Upper lobe of left lung (tissue), 6 donors: ENCODE data around the gene RELB. TPM values are rescaled to one million over a fixed set of nuclear protein-coding genes. Genes with fewer than 3 reads are reported as not detected.

Source experiments
- ATAC-seq, 2 donors: fragments of 200-7000 bp; cut with Tn5 transposase; one replicate each; pipeline ENCODE4 v1.9.1; 2022; ENCODE audit warnings: mild to moderate bottlenecking in 2 of 2, moderate library complexity in 2 of 2; ENCODE audit not compliant: low FRiP score in 2 of 2
- DNase-seq, 2 donors: peaks; one replicate each; pipeline ENCODE4 v3.0.0-alpha.2; 2019 to 2020
- H3K27ac ChIP-seq, 4 donors: fragments of 200-600 bp; sonication (generic); one replicate each; pipeline ENCODE4 v1.5.1; 2016 to 2019
- H3K27me3 ChIP-seq, 4 donors: fragments of 200-600 bp; sonication (generic); one replicate each; pipeline ENCODE4 v1.5.1; 2017 to 2019
- H3K36me3 ChIP-seq, 4 donors: fragments of 200-600 bp; sonication (generic); one replicate each; pipeline ENCODE4 v1.5.1; 2016 to 2019
- H3K4me1 ChIP-seq, 4 donors: fragments of 200-600 bp; sonication (generic); one replicate each; pipeline ENCODE4 v1.5.1; 2018 to 2019
- H3K4me3 ChIP-seq, 4 donors: fragments of 200-600 bp; sonication (generic); one replicate each; pipeline ENCODE4 v1.5.1; 2017 to 2019; ENCODE audit warnings: mild to moderate bottlenecking in 2 of 4, moderate library complexity in 1 of 4
- H3K9me3 ChIP-seq, 4 donors: fragments of 200-600 bp; sonication (generic); one replicate each; pipeline ENCODE4 v1.5.1; 2018 to 2019
- EP300 ChIP-seq, 4 donors: sonication (generic); formaldehyde crosslinking; IDR thresholded peaks; one replicate each; pipeline ENCODE4 v1.5.1; 2017; ENCODE audit warnings: antibody characterized with exemption in 4 of 4, control low read depth in 2 of 4
- POLR2A ChIP-seq, 4 donors: fragments of 450-650 bp; IDR thresholded peaks; one replicate each; pipeline ENCODE4 v1.5.1; 2016 to 2017; ENCODE audit warnings: antibody characterized with exemption in 4 of 4, mild to moderate bottlenecking in 2 of 4
- POLR2AphosphoS5 ChIP-seq, 2 donors: sonication (generic); formaldehyde crosslinking; IDR thresholded peaks; one replicate each; pipeline ENCODE4 v1.5.1; 2017; ENCODE audit warnings: antibody characterized with exemption in 2 of 2
- WGBS, 2 donors: methylation state at CpG; one replicate each; pipeline ENCODE4 v1.1.5; 2017 to 2018; 5-methylcytosine and 5-hydroxymethylcytosine counted together
- total RNA-seq, 6 donors: library from RNA; depleted of rRNA in 4 of 6; stranded (reverse); fragments of >200 nt in 4 of 6; gene quantifications; one replicate each; pipeline versions ENCODE4 v1.1.0 to v1.2.1, GENCODE V29; 2016 to 2021
- TF ChIP-seq, protein P1 (sequence below), 6 experiments: fragments of 450-650 bp in 4 of 6; fragments of 200-600 bp in 2 of 6; sonication (generic) in 2 of 6; IDR thresholded peaks; one replicate each; pipeline ENCODE4 v1.5.1; 2016 to 2019; ENCODE audit warnings: antibody characterized with exemption in 6 of 6
- donor health status: DM: no; HTN: no; CAD: no; lungs with moderate emphysema.
- donor health status: DM: no; HTN: yes; CAD: no; lungs with severe emphysema.

Gene RELB
- total RNA-seq, 6 donors from 2014 or later: 4.0 to 31.1 (median 18.1) TPM

- Histone ChIP-seq H3K27ac (peak overlapping the region in 2 of 4 donors; percentile 47 to 52), H3K9me3 (no peaks in the 10 kb centered on the region), H3K4me1 (peaks cover 13 to 36% (median 26%) of the 10 kb centered on the region in 4 donors), H3K36me3 (peaks cover 24 to 54% (median 50%) of the 10 kb centered on the region in 4 donors), H3K4me3 (no peak overlapping the region), H3K27me3 (no peaks in the 10 kb centered on the region)
- 82 to 83% methylated on average over 7 to 20 of the region's 34 CpGs for WGBS, 2 donors
- ATAC-seq: no peak
- peak; percentile 68 to 82 for DNase-seq
- TF ChIP-seq, protein P1, sequence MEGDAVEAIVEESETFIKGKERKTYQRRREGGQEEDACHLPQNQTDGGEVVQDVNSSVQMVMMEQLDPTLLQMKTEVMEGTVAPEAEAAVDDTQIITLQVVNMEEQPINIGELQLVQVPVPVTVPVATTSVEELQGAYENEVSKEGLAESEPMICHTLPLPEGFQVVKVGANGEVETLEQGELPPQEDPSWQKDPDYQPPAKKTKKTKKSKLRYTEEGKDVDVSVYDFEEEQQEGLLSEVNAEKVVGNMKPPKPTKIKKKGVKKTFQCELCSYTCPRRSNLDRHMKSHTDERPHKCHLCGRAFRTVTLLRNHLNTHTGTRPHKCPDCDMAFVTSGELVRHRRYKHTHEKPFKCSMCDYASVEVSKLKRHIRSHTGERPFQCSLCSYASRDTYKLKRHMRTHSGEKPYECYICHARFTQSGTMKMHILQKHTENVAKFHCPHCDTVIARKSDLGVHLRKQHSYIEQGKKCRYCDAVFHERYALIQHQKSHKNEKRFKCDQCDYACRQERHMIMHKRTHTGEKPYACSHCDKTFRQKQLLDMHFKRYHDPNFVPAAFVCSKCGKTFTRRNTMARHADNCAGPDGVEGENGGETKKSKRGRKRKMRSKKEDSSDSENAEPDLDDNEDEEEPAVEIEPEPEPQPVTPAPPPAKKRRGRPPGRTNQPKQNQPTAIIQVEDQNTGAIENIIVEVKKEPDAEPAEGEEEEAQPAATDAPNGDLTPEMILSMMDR (IDR thresholded peaks at IDR 0.05): no peak
- TF ChIP-seq POLR2AphosphoS5 (IDR thresholded peaks at IDR 0.05): no peak
- no peak for TF ChIP-seq EP300 (IDR thresholded peaks at IDR 0.05)
Observed at GRCh38 chr19:45071969-45072790, 70.9 kb downstream of the RELB start.

GRCh38 chr19:45074744-45075300 lies 73.6 kb downstream of the RELB start:
- Histone ChIP-seq H3K27ac (peak overlapping the region; percentile 77 to 87 (median 82)), H3K27me3 (no peaks in the 10 kb centered on the region), H3K4me1 (peaks cover 21 to 50% (median 37%) of the 10 kb centered on the region in 4 donors), H3K9me3 (no peaks in the 10 kb centered on the region), H3K4me3 (peak overlapping the region in 3 of 4 donors; percentile 62 to 79 (median 63)), H3K36me3 (peaks cover 9 to 27% (median 25%) of the 10 kb centered on the region in 4 donors)
- 54 to 71% methylated on average over 6 to 11 of the region's 11 CpGs for WGBS, 2 donors
- DNase-seq (no peak), ATAC-seq (no peak)
- no peak for TF ChIP-seq POLR2A (IDR thresholded peaks at IDR 0.05)
- TF ChIP-seq, protein P1 (IDR thresholded peaks at IDR 0.05): no peak
- no peak for TF ChIP-seq POLR2AphosphoS5 (IDR thresholded peaks at IDR 0.05)
- no peak for TF ChIP-seq EP300 (IDR thresholded peaks at IDR 0.05)

DNA sequence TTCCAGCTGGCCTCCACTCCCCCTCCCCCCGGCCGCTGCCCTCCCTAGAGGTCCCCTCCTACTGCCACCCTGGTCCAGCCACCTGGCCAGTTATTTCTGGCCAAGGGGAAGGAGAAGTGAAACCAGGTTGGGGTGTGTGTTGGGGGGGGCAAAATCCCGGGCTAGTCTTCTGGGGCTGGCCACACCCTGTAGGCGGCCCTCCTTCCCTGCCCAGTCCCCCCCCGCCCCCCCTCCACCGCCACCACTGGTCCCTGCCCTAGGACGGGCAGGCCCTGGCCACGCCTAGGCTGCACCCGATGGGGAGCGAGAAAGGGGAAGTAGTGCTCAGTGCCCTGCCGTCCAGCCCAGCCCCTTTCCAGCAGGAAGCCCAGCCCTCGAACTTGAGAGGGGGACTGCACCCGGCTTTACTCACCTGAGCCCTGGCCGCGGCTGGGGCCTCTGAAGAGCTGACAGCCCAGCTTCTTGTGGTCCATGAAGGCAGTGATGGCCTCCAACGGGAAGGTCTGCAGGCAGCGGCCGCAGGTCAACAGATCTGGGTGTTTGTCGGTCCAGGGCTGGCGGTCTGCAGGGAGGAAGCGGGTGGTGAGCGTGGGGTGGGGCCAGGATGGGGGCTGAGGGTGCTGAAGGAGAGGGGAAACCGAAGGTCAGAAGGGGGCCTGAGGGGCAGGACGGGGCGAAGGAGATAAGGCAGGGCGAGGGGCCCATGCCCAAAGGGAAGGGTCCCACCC lies 74.2 kb downstream of the RELB start:
- Histone ChIP-seq H3K4me3 (peak overlapping the region; percentile 26 to 79 (median 62)), H3K27me3 (no peaks in the 10 kb centered on the region), H3K27ac (peak overlapping the region; percentile 77 to 87 (median 82)), H3K4me1 (peaks cover 27 to 56% (median 44%) of the 10 kb centered on the region in 4 donors), H3K9me3 (no peaks in the 10 kb centered on the region), H3K36me3 (peaks cover 3 to 21% (median 18%) of the 10 kb centered on the region in 4 donors)
- peak; percentile 91 to 97 for DNase-seq
- ATAC-seq: peak; percentile 80 to 91
- TF ChIP-seq POLR2AphosphoS5 (IDR thresholded peaks at IDR 0.05) (peak in 1 of 2 donors; percentile 34), EP300 (IDR thresholded peaks at IDR 0.05) (no peak), POLR2A (IDR thresholded peaks at IDR 0.05) (peak in 1 of 4 donors; percentile 62)
- TF ChIP-seq, protein P1 (IDR thresholded peaks at IDR 0.05): no peak
- WGBS, 2 donors: 6 to 12% methylated on average over 15 of the region's 26 CpGs

DNA sequence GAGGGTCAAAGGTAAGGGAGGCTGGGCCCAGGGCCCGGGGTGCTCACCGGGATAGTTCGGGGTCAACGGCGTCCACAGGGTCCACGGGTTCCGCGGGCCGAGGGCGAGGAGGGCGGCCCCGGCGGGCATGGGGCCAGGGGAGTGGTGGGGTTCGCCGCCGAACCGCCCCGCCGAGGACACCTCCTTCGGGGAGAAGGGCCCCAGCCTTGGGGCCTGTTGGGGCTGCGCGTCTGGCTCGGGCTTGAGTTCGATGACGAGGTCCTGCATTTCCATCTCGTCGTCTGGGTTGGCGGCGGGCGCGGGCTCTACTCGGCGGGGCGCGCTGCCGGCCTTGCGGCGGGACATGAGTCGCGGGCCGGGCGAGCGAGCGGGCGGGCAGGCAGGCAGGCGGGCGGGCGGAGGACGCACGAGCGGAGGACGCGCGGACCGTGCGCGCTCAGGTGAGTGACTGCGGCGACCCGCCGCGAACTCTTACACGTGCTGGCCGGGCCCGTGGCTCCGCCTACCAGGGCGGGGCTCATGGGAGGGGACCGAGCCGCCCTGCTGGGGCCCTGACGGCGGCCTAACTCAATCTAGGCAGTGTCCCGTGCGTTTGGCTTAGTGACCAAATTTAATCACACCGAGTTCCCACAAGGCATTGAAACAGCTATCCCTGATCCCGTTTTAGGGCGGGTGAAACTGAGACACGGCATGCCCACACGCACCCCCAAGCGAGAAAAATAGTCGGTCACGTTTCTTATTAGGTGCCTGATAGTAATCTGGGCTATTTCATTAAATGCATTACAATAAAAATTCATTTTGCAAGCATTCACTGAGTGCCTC lies 75.0 kb downstream of the RELB start, which contains the start of gene ZNF296:
Gene ZNF296, minus strand, starts transcription at position 450 of the 822 bp plus-strand sequence. Its CDS starts 105 bp downstream, at position 345.
- peak; percentile 91 to 97 for DNase-seq
- peak within 1 kb of the TSS; percentile 26 to 79 (median 62) for H3K4me3 ChIP-seq
- peaks cover 29 to 63% (median 45%) of the 10 kb centered on the region in 4 donors for H3K4me1 ChIP-seq
- no peaks in the 10 kb centered on the region for H3K27me3 ChIP-seq
- peaks cover 0 to 13% (median 11%) of the 10 kb centered on the region in 4 donors for H3K36me3 ChIP-seq
- no peaks in the 10 kb centered on the region for H3K9me3 ChIP-seq
- peak within 1 kb of the TSS; percentile 77 to 87 (median 82) for H3K27ac ChIP-seq
- TF ChIP-seq EP300 (IDR thresholded peaks at IDR 0.05) (no peak), POLR2AphosphoS5 (IDR thresholded peaks at IDR 0.05) (peak in 1 of 2 donors; percentile 76), POLR2A (IDR thresholded peaks at IDR 0.05) (peak in 2 of 4 donors; percentile 68 to 79)
- TF ChIP-seq, protein P1 (IDR thresholded peaks at IDR 0.05): no peak
- peak; percentile 74 to 75 for ATAC-seq
- 3 to 17% methylated on average over 10 to 33 of the region's 81 CpGs for WGBS, 2 donors
